K562 (cell line): Measurements from ENCODE around the gene GEN1. TPM values are rescaled to one million over a fixed set of nuclear protein-coding genes. Genes with fewer than 3 reads are reported as not detected.

Source experiments
- BACH1 ChIP-seq: fragments of 200-800 bp; sonication (Bioruptor generic); IDR thresholded peaks from 2 replicates; pipeline ENCODE4 v1.6.1; 2016; ENCODE audit warnings: missing genetic modification characterization, missing compliant biosample characterization
- CTCF ChIP-seq, 3 experiments: IDR thresholded peaks in 2 of 3; conservative IDR thresholded peaks in 1 of 3; 2 replicates each; pipeline ENCODE4 v1.5.1; 2011 to 2012; ENCODE audit warnings: low read length in 3 of 3, mild to moderate bottlenecking in 3 of 3, control low read depth in 2 of 3, improper control_type of control experiment in 1 of 3, inconsistent platforms in 1 of 3, low read depth in 1 of 3, mixed read lengths in 1 of 3, moderate library complexity in 1 of 3; ENCODE audit not compliant: insufficient read depth in 2 of 3
- FOXK1 ChIP-seq: sonication (generic); formaldehyde crosslinking; IDR thresholded peaks from 2 replicates; pipeline ENCODE4 v1.8.0; 2022; ENCODE audit warnings: missing genetic modification reagents, mild to moderate bottlenecking, borderline replicate concordance
- GATA2 ChIP-seq: sonication (generic); formaldehyde crosslinking; IDR thresholded peaks from 2 replicates; pipeline ENCODE4 v1.4.0; 2020; ENCODE audit warnings: mild to moderate bottlenecking, missing genetic modification reagents
- HDGF ChIP-seq: fragments of 450-650 bp; IDR thresholded peaks from 2 replicates; pipeline ENCODE4 v1.6.1; 2016
- HINFP ChIP-seq: fragments of 450-650 bp; conservative IDR thresholded peaks from 2 replicates; pipeline ENCODE4 v1.6.1; 2016; ENCODE audit warnings: missing genetic modification characterization, low read depth, mild to moderate bottlenecking, control low read depth, missing compliant biosample characterization
- MITF ChIP-seq: IDR thresholded peaks from 2 replicates; pipeline ENCODE4 v1.6.1; 2014; ENCODE audit warnings: antibody characterized with exemption
- NFRKB ChIP-seq: fragments of 450-650 bp; IDR thresholded peaks from 2 replicates; pipeline ENCODE4 v1.6.1; 2016; ENCODE audit warnings: low read depth
- NR1H2 ChIP-seq: sonication (generic); formaldehyde crosslinking; IDR thresholded peaks from 2 replicates; pipeline ENCODE4 v1.4.0; 2020; ENCODE audit warnings: mild to moderate bottlenecking, missing genetic modification reagents
- RNF2 ChIP-seq: sonication (generic); IDR thresholded peaks from 2 replicates; pipeline ENCODE4 v1.6.1; 2016
- SFPQ ChIP-seq: fragments of 200-400 bp; formaldehyde crosslinking; IDR thresholded peaks from 2 replicates; pipeline ENCODE4 v1.6.1; 2017; ENCODE audit warnings: mild to moderate bottlenecking, low read depth, low read length, moderate library complexity
- SIX5 ChIP-seq, 2 experiments: IDR thresholded peaks; 2 replicates each; pipeline ENCODE4 v1.6.1; 2011; ENCODE audit warnings: low read length in 2 of 2, borderline replicate concordance in 1 of 2, low read depth in 1 of 2, mild to moderate bottlenecking in 1 of 2, moderate library complexity in 1 of 2; ENCODE audit not compliant: insufficient read depth in 1 of 2
- SREBF1 ChIP-seq: fragments of 150-350 bp; IDR thresholded peaks from 2 replicates; pipeline ENCODE4 v1.6.1; 2014; ENCODE audit warnings: antibody characterized with exemption, low read depth, low read length, borderline replicate concordance
- ZNF398 ChIP-seq: fragments of 250-450 bp; sonication (Bioruptor Pico); IDR thresholded peaks from 2 replicates; pipeline ENCODE4 v1.8.0; 2021; ENCODE audit warnings: moderate library complexity, mild to moderate bottlenecking, inconsistent platforms
- ZNF444 ChIP-seq: fragments of 250-450 bp; sonication (Bioruptor Pico); IDR thresholded peaks from 2 replicates; pipeline ENCODE4 v1.4.0; 2020; ENCODE audit warnings: mild to moderate bottlenecking, moderate library complexity
- ZNF449 ChIP-seq: fragments of 250-450 bp; sonication (Bioruptor Pico); IDR thresholded peaks from 2 replicates; pipeline ENCODE4 v1.8.0; 2022; ENCODE audit warnings: moderate library complexity, mild to moderate bottlenecking, inconsistent platforms
- polyA plus RNA-seq, 8 experiments: library from polyadenylated mRNA; depleted of rRNA in 4 of 8; stranded (reverse) in 5 of 8; unstranded in 3 of 8; fragments of >200 nt; fragmentation: Nextera tagmentation in 2 of 8; fragmentation: Illumina TruSeq in 1 of 8; extraction: Ambion mirVana in 2 of 8; extraction: Trizol in 1 of 8; gene quantifications; 2 replicates each; pipeline versions ENCODE4 v1.2.1 to v1.2.3, GENCODE V29; 2011 to 2014; ENCODE audit warnings: inconsistent platforms in 1 of 8, missing spikeins in 1 of 8
- total RNA-seq, 7 experiments: library from RNA; depleted of rRNA in 6 of 7; stranded (reverse); fragments of >200 nt in 6 of 7; fragmentation: Illumina TruSeq in 2 of 7; extraction: Trizol in 2 of 7; gene quantifications; 2 replicates each; pipeline versions ENCODE4 v1.2.1 to v1.2.3, GENCODE V29; 2011 to 2021; ENCODE audit warnings: low replicate concordance in 1 of 7

Gene GEN1
- total and polyA plus RNA-seq, 9 of the 15 experiments (the other 6 are each of a cell fraction or from before 2014, with no cell fraction given) = 8.6 to 39.7 (median 24.5) TPM

GRCh38 chr2:17753803-17754663 is at the start of gene GEN1, which contains the start of gene SMC6 (continued):
- TF ChIP-seq NR1H2 (CRISPR knock-in tag) (no peak), MITF (no peak), SREBF1 (no peak), FOXK1 (CRISPR knock-in tag) (no peak), HINFP (tag) (no peak), ZNF444 (CRISPR knock-in tag) (no peak), NFRKB (no peak), ZNF398 (no peak), GATA2 (CRISPR knock-in tag) (no peak), ZNF449 (CRISPR knock-in tag) (no peak), BACH1 (tag) (no peak), SFPQ (no peak), CTCF (IDR thresholded peaks at IDR 0.05 in 2 of 3, conservative IDR thresholded peaks at IDR 0.05 in 1 of 3; ENCODE audit: insufficient read depth in 2 of 3, low read depth in 1 of 3, low read length in 3 of 3) (no peak), SIX5 (IDR thresholded peaks at IDR 0.05; ENCODE audit: borderline replicate concordance in 1 of 2, insufficient read depth in 1 of 2, low read depth in 1 of 2, low read length in 2 of 2) (no peak), RNF2 (no peak; the same call in none of the 2 replicates), HDGF (no peak)
